K562 (cell line): ENCODE results near the gene TBCEL. TPM values are rescaled to one million over a fixed set of nuclear protein-coding genes. Genes with fewer than 3 reads are reported as not detected.

Source experiments
- ATAC-seq: fragments of 200-7000 bp; cut with Tn5 transposase; 3 replicates; pipeline ENCODE4 v1.9.1; 2020; ENCODE audit warnings: moderate library complexity
- BruUV-seq: library from RNA; stranded (reverse); fragments of 400-500 nt; replicated peaks from 2 replicates; lab custom pipeline; 2021; lab: Mats Ljungman, UMichigan
- CTCF ChIA-PET: fragments of 300-600 bp; formaldehyde crosslinking; extraction: SDS; loops from one replicate; lab custom pipeline; 2021; ENCODE audit warnings: low intra/inter-chr PET ratio; lab: Yijun Ruan, JAX
- POLR2A ChIA-PET: fragments of 300-600, 350-650 bp; sonication (Branson Sonifier 250); formaldehyde crosslinking; extraction: SDS; loops from one replicate; lab custom pipeline; 2021; ENCODE audit warnings: antibody characterized with exemption, inconsistent platforms; lab: Yijun Ruan, JAX
- DNase-seq, 4 experiments: peaks; one replicate each; pipeline versions ENCODE4 v3.0.0 to v3.0.0-alpha.2; 2011 to 2018; ENCODE audit warnings: low spot score in 3 of 4, mixed read lengths in 3 of 4; ENCODE audit errors: extremely low read depth in 1 of 4
- FAIRE-seq: peaks from 2 replicates; lab custom pipeline; 2011; peaks lifted over from hg19 to GRCh38; lab: Jason Lieb, UNC
- H2AFZ ChIP-seq: 2 replicates; pipeline ENCODE4 v1.6.0; 2011; ENCODE audit warnings: low read depth, low read length, control low read depth, inconsistent platforms
- H3K27ac ChIP-seq: fragments of 200-600 bp; 3 replicates; pipeline ENCODE4 v1.8.0; 2011; ENCODE audit warnings: low read depth, mild to moderate bottlenecking, control low read depth, inconsistent platforms, low read length, moderate library complexity, mixed read lengths; ENCODE audit errors: extremely low read depth
- H3K27me3 ChIP-seq, 2 experiments: fragments of 300-600 bp in 1 of 2; 2 replicates in 1 of 2; 3 replicates in 1 of 2; pipeline versions ENCODE4 v1.6.0 to v1.8.0; 2011; ENCODE audit warnings: inconsistent platforms in 2 of 2, low read length in 2 of 2, mild to moderate bottlenecking in 1 of 2, mixed read lengths in 1 of 2, moderate library complexity in 1 of 2; ENCODE audit not compliant: control insufficient read depth in 2 of 2, insufficient read depth in 2 of 2
- H3K36me3 ChIP-seq: fragments of 300-600 bp; 3 replicates; pipeline ENCODE4 v1.8.0; 2011; ENCODE audit warnings: mild to moderate bottlenecking, low read length, inconsistent platforms; ENCODE audit not compliant: control insufficient read depth, insufficient read depth
- H3K4me1 ChIP-seq, 2 experiments: fragments of 200-600 bp in 1 of 2; replicated peaks in 1 of 2; 2 replicates in 1 of 2; 3 replicates in 1 of 2; pipeline versions ENCODE4 v1.5.1 to v1.8.0; 2011; ENCODE audit warnings: inconsistent platforms in 2 of 2, low read length in 2 of 2, mild to moderate bottlenecking in 1 of 2, mixed read lengths in 1 of 2, moderate library complexity in 1 of 2; ENCODE audit not compliant: control insufficient read depth in 2 of 2, insufficient read depth in 2 of 2
- H3K4me2 ChIP-seq: 2 replicates; pipeline ENCODE4 v1.6.1; 2011; ENCODE audit warnings: low read length, control low read depth, inconsistent platforms, mixed read lengths; ENCODE audit not compliant: insufficient read depth
- H3K4me3 ChIP-seq: fragments of 200-600 bp; sonication (generic), shearing (Covaris generic); 2 replicates; pipeline ENCODE4 v1.5.1; 2016; ENCODE audit warnings: control low read depth, inconsistent platforms
- H3K79me2 ChIP-seq: fragments of 200-600 bp; 3 replicates; pipeline ENCODE4 v1.8.0; 2011; ENCODE audit warnings: low read length, inconsistent platforms; ENCODE audit not compliant: control insufficient read depth, insufficient read depth
- H3K9ac ChIP-seq, 2 experiments: 2 replicates each; pipeline versions ENCODE4 v1.6.0 to v1.6.1; 2011; ENCODE audit warnings: low read depth in 2 of 2, low read length in 2 of 2, control low read depth in 1 of 2, inconsistent platforms in 1 of 2, mild to moderate bottlenecking in 1 of 2, mixed read lengths in 1 of 2; ENCODE audit not compliant: insufficient read depth in 1 of 2
- H3K9me1 ChIP-seq: one replicate; pipeline ENCODE4 v1.6.0; 2011; ENCODE audit warnings: inconsistent platforms, mild to moderate bottlenecking, low read length, moderate library complexity; ENCODE audit not compliant: control insufficient read depth, insufficient read depth
- H3K9me3 ChIP-seq: replicated peaks from 2 replicates; pipeline ENCODE4 v1.5.1; 2011; ENCODE audit warnings: low read depth, low read length, inconsistent platforms; ENCODE audit not compliant: control insufficient read depth, insufficient read depth
- H4K20me1 ChIP-seq: replicated peaks from 2 replicates; pipeline ENCODE4 v1.6.1; 2011; ENCODE audit warnings: low read length, inconsistent platforms, mixed read lengths; ENCODE audit not compliant: control insufficient read depth, insufficient read depth
- C11orf30 ChIP-seq: fragments of 450-650 bp; IDR thresholded peaks from 2 replicates; pipeline ENCODE4 v1.6.1; 2016; ENCODE audit warnings: low read depth, mild to moderate bottlenecking
- E2F3 ChIP-seq: fragments of 250-450 bp; sonication (Bioruptor Pico); IDR thresholded peaks from 2 replicates; pipeline ENCODE4 v1.4.0; 2020; ENCODE audit warnings: mild to moderate bottlenecking
- FOXJ3 ChIP-seq: sonication (generic); formaldehyde crosslinking; IDR thresholded peaks from 2 replicates; pipeline ENCODE4 v1.4.0; 2020; ENCODE audit warnings: mild to moderate bottlenecking, missing genetic modification reagents
- FOXM1 ChIP-seq, 2 experiments: fragments of 450-650 bp in 1 of 2; sonication (generic) in 1 of 2; formaldehyde crosslinking in 1 of 2; IDR thresholded peaks; 2 replicates each; pipeline versions ENCODE4 v1.6.1 to v1.9.0; 2017 to 2022; ENCODE audit warnings: low read depth in 2 of 2, mild to moderate bottlenecking in 2 of 2, missing genetic modification reagents in 1 of 2, moderate library complexity in 1 of 2
- HMG20B ChIP-seq: fragments of 250-450 bp; sonication (Bioruptor Pico); IDR thresholded peaks from 2 replicates; pipeline ENCODE4 v1.5.0; 2021; ENCODE audit warnings: mild to moderate bottlenecking
- MAFG ChIP-seq: fragments of 450-650 bp; conservative IDR thresholded peaks from 2 replicates; pipeline ENCODE4 v1.6.1; 2016; ENCODE audit warnings: missing genetic modification characterization, missing compliant biosample characterization
- PCBP2 ChIP-seq: fragments of 200-400 bp; formaldehyde crosslinking; IDR thresholded peaks from 2 replicates; pipeline ENCODE4 v1.6.1; 2018; ENCODE audit warnings: low read length, low read depth, mild to moderate bottlenecking, moderate library complexity; ENCODE audit not compliant: poor library complexity, severe bottlenecking
- PHF20 ChIP-seq: fragments of 450-650 bp; IDR thresholded peaks from 2 replicates; pipeline ENCODE4 v1.6.1; 2018; ENCODE audit not compliant: partially characterized antibody
- TARDBP ChIP-seq: fragments of 450-650 bp; IDR thresholded peaks from 2 replicates; pipeline ENCODE4 v1.6.1; 2016
- ZBTB17 ChIP-seq: fragments of 450-650 bp; formaldehyde crosslinking; IDR thresholded peaks from 2 replicates; pipeline ENCODE4 v1.4.0; 2020; ENCODE audit warnings: mild to moderate bottlenecking
- ZNF24 ChIP-seq: fragments of 450-650 bp; IDR thresholded peaks from 2 replicates; pipeline ENCODE4 v1.6.1; 2016
- ZNF316 ChIP-seq: fragments of 450-650 bp; IDR thresholded peaks from 2 replicates; pipeline ENCODE4 v1.6.1; 2016
- ZNF431 ChIP-seq: sonication (generic); formaldehyde crosslinking; IDR thresholded peaks from 2 replicates; pipeline ENCODE4 v1.8.0; 2022; ENCODE audit warnings: mild to moderate bottlenecking, missing genetic modification reagents
- ZNF707 ChIP-seq: fragments of 250-450 bp; sonication (Bioruptor Pico); conservative IDR thresholded peaks from 2 replicates; pipeline ENCODE4 v1.8.0; 2022; ENCODE audit warnings: inconsistent platforms, mild to moderate bottlenecking, moderate library complexity
- ZNF75A ChIP-seq: fragments of 450-650 bp; formaldehyde crosslinking; IDR thresholded peaks from 2 replicates; pipeline ENCODE4 v1.4.0; 2020; ENCODE audit warnings: mild to moderate bottlenecking
- ZNF764 ChIP-seq: fragments of 250-450 bp; sonication (Bioruptor Pico); IDR thresholded peaks from 2 replicates; pipeline ENCODE4 v1.4.0; 2020; ENCODE audit warnings: low read depth, mild to moderate bottlenecking, moderate library complexity
- WGBS: fragments of 100-300 bp; shearing (Covaris generic); methylation state at CpG from one replicate; pipeline ENCODE4 v1.1.6; 2016; ENCODE audit warnings: low coverage, mixed read lengths; ENCODE audit not compliant: insufficient coverage; ENCODE audit errors: missing lambda C conversion rate; 5-methylcytosine and 5-hydroxymethylcytosine counted together
- in situ Hi-C: fragments of 300-500 bp; cut with MboI; formaldehyde crosslinking; loops from 4 replicates; pipeline ENCODE4 v1.15.0; 2018; ENCODE audit warnings: inconsistent platforms, mixed read lengths
- intact Hi-C: fragments of 100-400 bp; cut with micrococcal nuclease; formaldehyde crosslinking; loops from 2 replicates; pipeline ENCODE4 v1.14.2; 2022
- polyA plus RNA-seq, 8 experiments: library from polyadenylated mRNA; depleted of rRNA in 4 of 8; stranded (reverse) in 5 of 8; unstranded in 3 of 8; fragments of >200 nt; fragmentation: Nextera tagmentation in 2 of 8; fragmentation: Illumina TruSeq in 1 of 8; extraction: Ambion mirVana in 2 of 8; extraction: Trizol in 1 of 8; gene quantifications; 2 replicates each; pipeline versions ENCODE4 v1.2.1 to v1.2.3, GENCODE V29; 2011 to 2014; ENCODE audit warnings: inconsistent platforms in 1 of 8, missing spikeins in 1 of 8
- total RNA-seq, 7 experiments: library from RNA; depleted of rRNA in 6 of 7; stranded (reverse); fragments of >200 nt in 6 of 7; fragmentation: Illumina TruSeq in 2 of 7; extraction: Trizol in 2 of 7; gene quantifications; 2 replicates each; pipeline versions ENCODE4 v1.2.1 to v1.2.3, GENCODE V29; 2011 to 2021; ENCODE audit warnings: low replicate concordance in 1 of 7
- TF ChIP-seq, protein P1 (sequence below): fragments of 150-350 bp; IDR thresholded peaks from 2 replicates; pipeline ENCODE4 v1.6.1; 2014; ENCODE audit warnings: low read depth, mild to moderate bottlenecking, low read length, borderline replicate concordance

Gene TBCEL
- total and polyA plus RNA-seq, 9 of the 15 experiments (the other 6 are each of a cell fraction or from before 2014, with no cell fraction given) = 0.39 to 2.3 (median 1.4) TPM

GRCh38 chr11:121029813-121030445, 6.0 kb downstream of the TBCEL start:
- no peaks in the 10 kb centered on the region; the same call in 1 of the 2 replicates for H4K20me1 ChIP-seq

DNA sequence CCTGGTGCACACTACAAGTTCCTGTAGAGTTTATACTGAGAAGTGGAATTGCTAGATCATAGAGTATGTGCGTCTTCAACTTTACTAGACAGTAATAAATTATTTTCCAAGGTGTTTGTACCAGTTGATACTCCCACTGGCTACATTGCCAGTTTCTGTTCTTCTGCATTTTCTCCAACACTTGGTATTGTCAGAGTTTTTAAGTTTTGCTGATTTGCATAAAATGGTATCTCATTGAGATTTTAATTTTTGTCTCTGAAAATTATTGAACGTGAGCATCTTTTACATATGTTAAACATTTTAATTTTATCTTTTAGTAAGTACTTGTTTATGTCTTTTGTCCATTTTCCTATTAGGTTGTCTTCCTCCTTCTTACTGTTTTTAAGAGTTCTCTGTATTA, 7.3 kb downstream of the TBCEL start:
- H3K9me3 ChIP-seq = no peaks in the 10 kb centered on the region
- 13% methylated on average over 2 of the region's 2 CpGs for WGBS
- H3K27ac ChIP-seq = no peak overlapping the region
- no peaks in the 10 kb centered on the region for H3K27me3 ChIP-seq
- no peaks in the 10 kb centered on the region for H3K79me2 ChIP-seq
- POLR2A ChIA-PET = no interaction called here
- H4K20me1 ChIP-seq = no peaks in the 10 kb centered on the region; the same call in 1 of the 2 replicates
- DNase-seq = no peak
- CTCF ChIA-PET = no interaction called here
- ATAC-seq = no peak
- H3K4me3 ChIP-seq = no peak overlapping the region
- H3K36me3 ChIP-seq = no peaks in the 10 kb centered on the region
- intact Hi-C loops (no loop called here), in situ Hi-C loops (no loop called here)
- BruUV-seq = no TSS peak
- no peaks in the 10 kb centered on the region for H3K9me1 ChIP-seq
- FAIRE-seq = no peak
- H3K4me1 ChIP-seq = no peaks in the 10 kb centered on the region
- H3K4me2 ChIP-seq = no peak overlapping the region
- no peak overlapping the region for H2AFZ ChIP-seq
- TF ChIP-seq MAFG (tag) = peak; percentile 46; the same call in 1 of the 2 replicates
- no peak for TF ChIP-seq ZNF431 (CRISPR knock-in tag)
- peak; percentile 74 for TF ChIP-seq ZNF316
- TF ChIP-seq ZNF764 (CRISPR knock-in tag) = no peak
- TF ChIP-seq TARDBP = no peak
- no peak for TF ChIP-seq ZBTB17 (CRISPR knock-in tag)
- TF ChIP-seq, protein P1, sequence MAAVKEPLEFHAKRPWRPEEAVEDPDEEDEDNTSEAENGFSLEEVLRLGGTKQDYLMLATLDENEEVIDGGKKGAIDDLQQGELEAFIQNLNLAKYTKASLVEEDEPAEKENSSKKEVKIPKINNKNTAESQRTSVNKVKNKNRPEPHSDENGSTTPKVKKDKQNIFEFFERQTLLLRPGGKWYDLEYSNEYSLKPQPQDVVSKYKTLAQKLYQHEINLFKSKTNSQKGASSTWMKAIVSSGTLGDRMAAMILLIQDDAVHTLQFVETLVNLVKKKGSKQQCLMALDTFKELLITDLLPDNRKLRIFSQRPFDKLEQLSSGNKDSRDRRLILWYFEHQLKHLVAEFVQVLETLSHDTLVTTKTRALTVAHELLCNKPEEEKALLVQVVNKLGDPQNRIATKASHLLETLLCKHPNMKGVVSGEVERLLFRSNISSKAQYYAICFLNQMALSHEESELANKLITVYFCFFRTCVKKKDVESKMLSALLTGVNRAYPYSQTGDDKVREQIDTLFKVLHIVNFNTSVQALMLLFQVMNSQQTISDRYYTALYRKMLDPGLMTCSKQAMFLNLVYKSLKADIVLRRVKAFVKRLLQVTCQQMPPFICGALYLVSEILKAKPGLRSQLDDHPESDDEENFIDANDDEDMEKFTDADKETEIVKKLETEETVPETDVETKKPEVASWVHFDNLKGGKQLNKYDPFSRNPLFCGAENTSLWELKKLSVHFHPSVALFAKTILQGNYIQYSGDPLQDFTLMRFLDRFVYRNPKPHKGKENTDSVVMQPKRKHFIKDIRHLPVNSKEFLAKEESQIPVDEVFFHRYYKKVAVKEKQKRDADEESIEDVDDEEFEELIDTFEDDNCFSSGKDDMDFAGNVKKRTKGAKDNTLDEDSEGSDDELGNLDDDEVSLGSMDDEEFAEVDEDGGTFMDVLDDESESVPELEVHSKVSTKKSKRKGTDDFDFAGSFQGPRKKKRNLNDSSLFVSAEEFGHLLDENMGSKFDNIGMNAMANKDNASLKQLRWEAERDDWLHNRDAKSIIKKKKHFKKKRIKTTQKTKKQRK = no peak
- no peak for TF ChIP-seq FOXM1 (IDR thresholded peaks at IDR 0.05; ENCODE audit: low read depth)
- no peak for TF ChIP-seq FOXM1 (CRISPR knock-in tag; IDR thresholded peaks at IDR 0.05; ENCODE audit: low read depth)
- TF ChIP-seq HMG20B = no peak
- TF ChIP-seq ZNF24 = no peak
- TF ChIP-seq ZNF75A = no peak
- no peak for TF ChIP-seq E2F3 (CRISPR knock-in tag)
- TF ChIP-seq C11orf30 = peak; percentile 67
- no peak overlapping the region for H3K9ac ChIP-seq

More at GRCh38 chr11:121029813-121030445, 6.0 kb downstream of the TBCEL start:
- 8% methylated on average over 3 of the region's 3 CpGs for WGBS
- Histone ChIP-seq H3K79me2 (peaks cover under 1% of the 10 kb centered on the region; the same call in 1 of the 3 replicates), H3K27ac (no peak overlapping the region), H3K27me3 (no peaks in the 10 kb centered on the region), H3K4me2 (no peak overlapping the region), H3K4me3 (no peak overlapping the region), H3K9me3 (no peaks in the 10 kb centered on the region), H3K9me1 (no peaks in the 10 kb centered on the region), H3K9ac (no peak overlapping the region), H3K36me3 (no peaks in the 10 kb centered on the region), H2AFZ (no peak overlapping the region), H3K4me1 (no peaks in the 10 kb centered on the region)
- intact Hi-C loops (no loop called here), in situ Hi-C loops (no loop called here)
- no peak for TF ChIP-seq ZNF707 (CRISPR knock-in tag)
- no peak for TF ChIP-seq PHF20
- no peak for TF ChIP-seq PCBP2
- TF ChIP-seq FOXJ3 (CRISPR knock-in tag) = no peak
- DNase-seq = no peak
- ChIA-PET POLR2A (interaction anchor here (1.1 kb wide), 1 partner anchor 15 kb away, joined by 3 read pairs; no protein-coding TSS in a partner anchor), CTCF (no interaction called here)
- BruUV-seq = no TSS peak
- FAIRE-seq = no peak
- ATAC-seq = no peak
